Measurements from ENCODE around the gene SH2D3A.
"Not testable (repeated sequence)": the region's sequence is repeated elsewhere in the genome, so short reads cannot be mapped to it uniquely, and the experiment has no call there.

SH2D3A gene

DNA sequence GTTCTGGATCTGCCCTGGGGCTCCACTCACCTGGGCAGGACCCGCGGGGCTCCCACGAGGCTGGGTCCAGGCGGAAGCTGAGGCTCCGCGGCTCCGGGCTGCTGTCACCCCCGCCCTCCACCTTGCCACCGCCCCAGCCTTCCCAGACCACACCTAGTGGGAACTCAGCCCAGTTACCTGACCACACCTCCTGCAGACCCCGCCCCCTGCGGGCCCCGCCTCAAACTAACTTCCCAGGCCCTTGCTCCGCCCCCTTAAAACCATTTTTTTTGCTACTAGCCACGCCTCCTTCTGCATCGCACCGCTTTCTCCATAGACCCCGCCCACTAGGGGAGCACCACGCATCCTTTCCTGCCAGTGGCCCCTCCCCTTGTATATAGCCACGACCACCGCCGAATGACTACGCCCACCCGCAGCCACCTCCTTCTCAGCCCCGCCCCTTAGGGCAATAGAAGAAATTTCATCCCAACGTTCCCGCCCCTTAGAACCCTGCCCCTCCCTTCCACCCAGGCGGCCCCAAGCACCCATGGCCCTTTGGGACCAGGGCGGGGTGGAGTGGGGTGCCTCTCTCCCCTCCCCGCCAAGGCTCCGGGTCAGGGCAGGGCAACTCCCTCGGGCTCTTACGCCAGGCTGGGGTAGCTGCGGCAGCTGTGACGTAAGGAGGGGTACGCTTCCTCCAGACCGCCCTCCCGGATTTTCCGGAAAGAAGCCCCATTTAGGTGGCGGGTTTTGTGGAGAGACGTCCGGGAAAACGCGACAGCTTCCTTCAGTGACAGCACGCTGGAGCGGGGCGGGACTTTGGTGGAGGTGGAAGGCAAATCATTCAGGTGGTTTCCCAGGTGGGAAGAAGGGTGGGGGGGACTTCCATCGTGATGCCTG is at the start of gene SH2D3A:
SH2D3A (minus strand) TSS at position 79 of the 879 bp plus-strand sequence. CDS start 3,687 bp downstream, outside the sequence.
- peak; percentile 30 for DNase-seq

DNA sequence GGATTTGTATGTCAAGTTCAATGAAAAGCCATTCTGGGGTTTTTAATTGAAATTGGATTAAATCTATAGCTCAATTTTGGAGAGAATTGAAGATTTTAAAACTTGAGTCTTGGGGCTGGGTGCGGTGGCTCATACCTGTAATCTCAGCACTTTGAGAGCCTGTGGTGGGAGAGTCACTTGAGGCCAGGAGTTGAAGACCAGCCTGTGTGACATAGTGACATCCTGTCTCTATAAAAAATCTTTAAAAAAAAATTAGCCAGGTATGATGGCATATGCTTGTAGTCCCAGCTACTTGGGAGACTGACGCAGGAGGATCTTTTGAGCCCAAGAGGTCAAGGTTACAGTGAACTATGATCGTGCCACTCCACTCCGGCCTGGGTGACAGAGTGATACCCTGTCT is 46.4 kb upstream of the SH2D3A start:
- DNase-seq = no peak

DNA sequence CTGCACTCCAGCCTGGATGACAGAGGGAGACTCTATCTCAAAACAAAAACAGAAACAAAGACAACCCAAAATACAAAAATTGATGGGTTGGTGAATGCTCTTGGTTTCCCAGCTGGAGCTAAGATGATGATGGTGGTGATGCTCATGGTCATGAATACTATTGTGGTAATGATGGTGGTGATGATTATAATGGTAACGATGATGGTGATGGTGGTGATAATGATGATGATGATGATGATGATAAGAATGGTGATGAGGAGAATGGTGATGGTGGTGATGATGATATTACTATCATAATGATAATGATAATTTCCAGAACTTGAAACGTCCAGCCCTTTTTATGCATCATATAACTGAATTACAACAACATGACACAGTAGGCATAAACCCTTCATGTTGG is 45.4 kb upstream of the SH2D3A start:
- no peak for DNase-seq

DNA sequence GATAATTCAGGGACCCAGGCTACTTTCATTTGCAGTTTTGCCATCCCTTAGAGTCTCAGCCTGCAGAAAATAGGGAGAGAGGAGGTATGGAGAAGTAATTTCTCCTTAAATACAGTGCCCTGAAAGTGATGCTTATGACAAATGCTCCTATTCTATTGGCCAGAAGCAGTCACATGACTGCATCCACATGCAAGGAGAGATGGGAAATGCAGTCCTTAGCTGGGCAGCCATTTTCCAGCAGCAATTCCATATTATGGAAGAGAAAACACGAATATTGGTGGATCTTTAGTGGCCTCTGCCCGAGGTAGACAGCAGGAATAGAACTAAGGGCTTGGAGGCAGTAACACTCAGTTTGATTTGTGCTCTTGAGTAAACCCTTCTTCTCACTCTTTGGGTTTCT is 44.7 kb upstream of the SH2D3A start:
- no peak for DNase-seq

DNA sequence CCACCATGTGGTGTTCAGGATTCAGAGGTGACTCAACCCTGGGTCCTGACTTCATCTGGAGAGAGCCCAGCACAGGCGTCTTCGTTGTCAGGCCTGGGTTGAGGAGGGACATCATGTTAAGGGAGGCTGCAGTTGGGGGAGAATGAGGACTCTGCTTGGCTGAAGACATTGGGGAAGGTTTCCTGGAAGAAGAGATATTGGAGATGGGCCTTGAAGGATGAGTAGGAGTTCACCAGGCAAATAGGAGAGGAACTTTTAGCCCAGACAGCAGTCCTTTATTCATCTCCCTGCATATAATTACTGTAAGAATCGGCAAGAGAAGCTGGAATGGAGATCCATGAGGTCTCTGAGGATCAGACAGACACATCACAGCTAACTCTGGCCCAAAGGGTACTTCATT is 44.1 kb upstream of the SH2D3A start:
- no peak for DNase-seq

DNA sequence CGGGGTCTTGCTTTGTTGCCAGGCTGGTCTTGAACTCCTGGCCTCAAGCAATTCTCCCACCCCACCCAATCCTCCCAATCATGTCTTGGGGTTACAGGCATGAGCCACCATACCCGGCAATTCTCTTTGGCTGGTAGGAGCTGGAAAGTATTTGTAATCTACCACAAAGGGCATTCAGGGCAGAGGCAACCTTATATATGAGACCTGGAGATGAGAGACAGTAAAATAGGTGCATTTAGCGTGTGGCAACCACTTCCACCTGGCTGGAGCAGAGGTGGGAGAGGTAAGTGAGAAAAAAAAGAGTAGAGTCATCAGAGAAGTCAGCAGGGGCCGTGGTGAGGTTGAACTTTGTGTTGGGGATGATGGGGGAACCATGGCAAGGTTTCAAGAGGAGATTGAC is 42.0 kb upstream of the SH2D3A start:
- no peak for DNase-seq

DNA sequence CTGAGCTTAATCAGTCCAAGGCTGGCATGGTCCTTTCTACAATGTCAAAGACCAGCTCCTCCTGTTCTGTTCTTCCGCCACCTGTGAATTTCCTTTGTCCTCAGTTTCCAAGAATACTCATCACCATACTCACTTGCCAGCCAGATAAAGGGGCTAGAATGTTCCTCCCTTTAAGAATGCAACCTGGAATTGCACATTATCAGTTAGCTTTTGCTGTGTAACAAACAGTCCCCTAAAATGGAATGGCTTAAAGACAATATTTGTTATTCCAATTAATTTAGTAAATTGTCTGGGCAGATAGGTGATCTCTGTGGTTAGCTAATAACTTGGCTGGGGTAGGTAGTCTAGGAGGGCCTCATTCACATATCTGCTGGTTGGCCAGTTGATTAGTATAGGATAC is 41.3 kb upstream of the SH2D3A start:
- no peak for DNase-seq

DNA sequence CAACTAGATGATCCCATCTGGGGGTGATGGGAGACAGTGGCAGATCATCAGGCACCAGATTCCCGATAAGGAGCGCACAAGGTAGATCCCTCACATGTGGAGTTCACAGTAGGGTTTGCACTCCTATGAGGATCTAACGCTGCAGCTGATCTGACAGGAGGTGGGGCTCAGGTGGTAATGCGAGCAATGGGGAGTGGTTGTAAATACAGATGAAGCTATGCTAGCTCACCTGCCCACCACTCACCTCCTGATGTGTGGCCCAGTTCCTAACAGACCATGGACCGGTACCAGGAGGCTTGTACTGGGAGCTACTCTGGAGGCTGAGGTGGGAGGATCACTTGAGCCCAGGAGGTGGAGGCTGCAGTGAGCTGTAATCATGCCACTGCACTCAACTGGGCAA is 40.1 kb upstream of the SH2D3A start:
- no peak for DNase-seq

DNA sequence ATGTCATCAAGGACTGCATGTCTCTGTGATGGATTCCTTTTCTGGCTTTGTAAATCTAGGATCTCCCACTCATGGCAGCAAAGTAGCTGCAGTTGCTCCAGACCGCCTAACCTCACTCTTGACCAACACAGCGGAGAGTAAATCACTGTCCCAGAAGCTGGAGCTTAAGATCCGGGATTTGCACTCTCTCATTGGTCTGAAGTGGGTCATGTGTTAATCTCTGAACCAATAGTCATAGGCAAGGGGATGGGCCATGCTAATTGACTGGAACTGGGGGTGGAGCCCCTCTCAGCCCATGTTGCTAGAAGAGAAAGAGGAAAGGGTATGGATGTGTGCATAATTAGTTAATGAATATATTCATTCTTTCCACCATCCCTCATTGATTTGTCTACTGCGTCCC is 39.3 kb upstream of the SH2D3A start:
- DNase-seq = no peak

DNA sequence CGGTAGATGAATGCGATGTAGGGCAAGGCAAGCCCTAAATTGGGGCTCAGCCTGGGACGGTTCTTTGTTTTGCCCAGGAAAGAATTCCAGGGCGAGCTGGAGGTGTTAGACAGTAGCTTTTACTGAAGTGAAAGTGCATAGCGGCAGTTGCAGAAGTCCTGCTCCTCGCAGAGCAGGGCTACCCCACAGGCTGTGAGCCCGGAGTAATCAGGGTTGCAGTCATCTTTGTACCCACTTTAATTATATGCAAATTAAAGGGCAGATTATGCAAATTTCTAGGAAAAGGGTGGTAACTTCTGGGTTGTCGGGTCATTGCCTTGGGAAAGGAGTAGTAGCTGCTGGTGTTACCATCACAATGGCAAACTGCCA is 35.8 kb upstream of the SH2D3A start:
- DNase-seq = no peak

DNA sequence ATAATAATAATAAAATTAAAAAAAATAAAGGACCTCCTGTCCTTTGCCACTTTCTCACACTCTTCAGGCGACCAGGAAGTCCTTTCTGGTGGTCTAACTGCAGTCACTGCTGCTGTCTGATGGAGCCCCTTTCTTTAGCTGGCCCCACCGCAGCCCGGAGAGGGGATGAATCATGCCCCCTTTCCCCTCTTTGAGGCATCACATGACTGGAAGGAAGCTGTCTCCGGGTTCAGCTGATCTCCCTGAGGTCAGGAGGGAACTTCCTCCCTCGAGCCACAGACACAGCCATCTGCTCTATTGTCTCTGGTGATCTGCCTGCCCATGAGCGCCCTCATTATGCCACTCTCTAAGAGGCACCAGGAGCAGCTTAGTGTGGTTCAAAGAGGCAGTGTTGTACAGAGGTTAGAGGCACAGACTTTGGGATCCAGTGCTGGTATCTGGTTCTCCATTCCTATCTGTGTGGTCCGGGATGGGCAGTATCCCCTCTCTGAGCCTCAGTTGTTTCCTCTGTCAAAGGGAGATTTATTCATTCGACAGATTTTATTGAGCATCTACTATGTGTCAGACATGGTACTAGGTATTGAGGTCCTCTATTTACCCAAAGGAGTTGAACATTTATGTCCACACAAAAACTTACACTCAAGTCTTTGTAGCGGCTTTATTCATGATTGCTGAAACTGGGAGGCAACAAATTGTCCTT is 35.3 kb upstream of the SH2D3A start:
- DNase-seq = peak; percentile 92

DNA sequence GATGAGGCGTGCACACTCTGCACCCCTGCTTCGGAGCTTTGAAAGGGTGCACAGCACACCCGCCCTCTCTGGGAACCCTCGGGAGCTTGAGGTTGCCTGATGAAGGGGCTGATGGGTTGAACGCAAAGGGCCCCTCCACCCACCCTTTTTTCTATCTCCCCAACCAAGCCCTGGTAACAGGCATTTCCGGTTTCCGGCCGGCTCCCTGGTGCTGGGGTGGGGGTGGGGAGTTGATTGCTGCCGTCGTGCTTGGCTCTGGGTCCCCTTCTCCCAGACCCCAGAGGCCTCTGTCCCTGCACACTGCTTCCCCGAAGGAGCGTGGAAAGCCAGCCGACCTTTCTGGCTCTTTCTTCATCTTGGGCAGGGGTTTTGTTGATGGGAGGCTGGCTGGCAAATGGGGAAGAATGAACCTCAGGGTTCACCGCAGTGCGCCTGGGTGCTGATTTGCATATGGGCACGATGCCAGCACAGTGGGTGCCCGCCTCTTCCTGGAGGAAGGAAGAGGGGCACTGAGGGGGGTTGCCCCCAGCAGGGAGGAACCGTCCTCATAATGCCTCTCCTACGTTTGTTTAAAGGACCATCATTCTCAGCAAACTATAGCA is 34.4 kb upstream of the SH2D3A start:
- peak; percentile 92 for DNase-seq

DNA sequence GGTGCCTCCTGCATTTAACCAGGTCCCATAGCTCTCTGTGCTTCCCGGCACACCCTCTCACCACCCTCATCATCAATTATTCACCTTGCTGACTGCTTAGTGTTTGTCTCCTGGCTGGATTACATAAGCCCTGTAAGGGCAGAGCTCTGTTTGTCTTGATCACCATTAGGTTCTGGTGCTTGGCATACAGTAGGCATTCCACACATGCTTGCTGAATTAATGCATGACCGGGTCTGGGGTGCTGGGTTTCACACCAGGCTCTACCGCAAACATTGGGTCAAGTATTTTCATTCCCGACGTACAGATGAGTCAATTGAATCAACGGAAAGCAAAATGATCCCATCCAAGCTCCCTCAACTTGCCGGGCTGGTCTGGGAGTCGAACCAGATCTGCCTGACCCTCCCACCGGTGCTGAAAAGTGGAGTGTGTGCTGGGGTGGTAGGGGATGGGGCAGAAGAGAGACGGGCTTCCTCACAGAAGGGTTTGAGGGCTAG is 33.8 kb upstream of the SH2D3A start:
- DNase-seq = no peak

DNA sequence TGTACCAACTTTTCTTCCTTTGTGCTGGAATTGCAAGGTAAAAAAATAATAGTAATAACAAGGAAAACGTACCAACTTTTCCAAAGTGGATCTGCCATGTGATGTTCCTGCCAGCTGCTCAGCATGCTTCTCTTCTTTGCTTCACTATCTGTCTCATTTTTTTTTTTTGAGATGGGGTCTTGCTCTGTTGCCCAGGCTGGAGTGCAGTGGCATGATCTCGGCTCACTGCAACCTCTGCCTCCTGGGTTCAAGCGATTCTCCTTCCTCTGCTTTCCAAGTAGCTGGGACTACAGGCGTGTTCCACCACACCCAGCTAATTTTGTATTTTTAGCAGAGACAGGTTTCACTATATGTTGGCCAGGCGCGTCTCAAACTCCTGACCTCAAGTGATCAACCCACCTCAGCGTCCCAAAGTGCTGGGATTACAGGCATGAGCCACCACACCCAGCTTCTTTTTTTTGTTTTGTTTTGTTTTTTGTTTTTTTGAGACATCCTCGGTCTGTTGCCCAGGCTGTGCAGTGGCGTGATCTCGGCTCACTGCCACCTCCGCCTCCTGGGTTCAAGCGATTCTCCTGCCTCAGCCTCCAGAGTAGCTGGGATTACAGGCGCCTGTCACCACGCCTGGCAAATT is 33.0 kb upstream of the SH2D3A start:
- DNase-seq = not testable (repeated sequence)

DNA sequence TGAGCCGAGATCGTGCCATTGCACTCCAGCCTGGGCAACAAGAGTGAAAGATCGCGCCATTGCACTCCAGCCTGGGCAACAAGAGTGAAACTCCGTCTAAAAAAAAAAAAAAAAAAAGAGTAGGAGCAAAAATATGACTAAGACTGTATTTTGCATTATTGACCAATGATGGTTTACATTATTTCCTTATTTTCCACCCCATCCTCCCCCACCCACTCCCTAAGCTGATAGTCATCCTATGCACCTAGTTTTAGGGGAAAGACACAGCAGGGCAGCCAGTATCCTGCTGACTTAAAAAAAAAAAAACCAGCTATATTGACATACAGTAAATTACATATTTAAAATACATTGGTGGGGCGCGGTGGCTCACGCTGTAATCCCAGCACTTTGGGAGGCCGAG is 30.4 kb upstream of the SH2D3A start:
- DNase-seq = no peak

DNA sequence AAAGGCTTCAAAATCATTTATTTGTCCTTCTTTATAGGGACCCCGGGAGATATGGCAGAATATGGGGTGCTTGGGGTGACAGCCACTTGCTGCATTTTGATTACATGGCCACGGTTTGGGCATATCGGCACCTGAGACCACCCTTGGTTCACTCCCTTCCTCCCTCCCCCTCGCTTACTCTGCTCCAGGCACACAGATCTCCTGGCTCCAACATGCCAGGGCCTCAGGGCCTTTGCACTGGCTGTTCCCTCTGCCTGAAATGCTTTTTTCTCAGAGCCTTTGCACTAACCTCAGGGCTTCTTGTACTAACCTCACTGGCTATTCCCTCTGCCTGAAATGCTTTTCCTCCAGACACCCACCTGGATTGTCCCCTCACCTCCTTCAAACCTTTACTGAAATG is 29.0 kb upstream of the SH2D3A start:
- DNase-seq = no peak

DNA sequence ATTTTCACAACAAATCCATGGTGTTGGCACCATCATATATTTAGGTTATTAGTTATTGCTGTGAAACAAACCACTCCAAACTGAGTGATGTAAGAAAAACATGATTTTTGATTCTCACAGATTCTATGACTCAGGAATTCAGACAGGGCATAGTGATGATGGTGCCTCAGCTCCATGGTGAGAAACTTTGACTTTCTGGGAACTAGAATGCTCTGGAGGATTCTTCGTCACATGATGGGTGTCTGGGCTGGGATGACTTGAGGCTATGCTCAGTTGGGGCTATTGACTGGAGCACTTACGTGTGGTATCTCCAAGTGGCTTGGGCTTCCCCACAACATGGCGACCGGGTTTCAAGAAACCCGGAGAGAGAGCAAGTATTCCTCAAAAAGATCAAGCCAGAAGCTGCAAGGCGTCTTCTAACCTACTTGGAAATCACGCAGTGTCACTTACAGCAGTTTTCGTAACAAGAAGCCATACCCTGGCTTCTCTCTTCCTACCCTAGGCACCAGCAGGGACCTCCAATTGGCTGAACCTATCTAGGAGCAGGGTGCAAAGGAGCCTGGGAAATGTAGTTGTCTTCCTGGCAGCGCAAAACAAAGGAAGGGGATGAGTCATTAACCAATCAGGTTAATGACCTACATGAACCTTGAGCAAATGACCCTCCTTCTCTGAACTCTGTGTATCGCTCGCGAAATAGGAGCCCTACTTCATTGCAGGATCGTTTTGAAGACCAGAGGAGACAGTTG is 27.6 kb upstream of the SH2D3A start:
- no peak for DNase-seq

DNA sequence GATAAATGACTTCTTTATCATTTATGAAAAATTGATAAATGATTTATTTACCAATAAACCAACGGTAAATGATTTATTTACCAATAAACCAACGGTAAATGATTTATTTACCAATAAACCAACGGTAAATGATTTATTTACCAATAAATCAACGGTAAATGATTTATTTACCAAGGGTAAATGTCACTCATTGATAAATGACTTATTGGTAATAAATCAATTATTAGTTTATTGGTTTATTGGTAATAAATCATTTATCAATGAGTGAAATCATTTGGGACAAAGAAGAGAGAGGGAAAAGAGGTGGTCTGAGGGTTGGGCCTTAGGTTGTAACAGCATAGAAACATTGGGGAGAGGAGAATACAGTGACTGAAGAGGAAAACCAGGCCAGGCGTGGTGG is 26.7 kb upstream of the SH2D3A start:
- no peak for DNase-seq

DNA sequence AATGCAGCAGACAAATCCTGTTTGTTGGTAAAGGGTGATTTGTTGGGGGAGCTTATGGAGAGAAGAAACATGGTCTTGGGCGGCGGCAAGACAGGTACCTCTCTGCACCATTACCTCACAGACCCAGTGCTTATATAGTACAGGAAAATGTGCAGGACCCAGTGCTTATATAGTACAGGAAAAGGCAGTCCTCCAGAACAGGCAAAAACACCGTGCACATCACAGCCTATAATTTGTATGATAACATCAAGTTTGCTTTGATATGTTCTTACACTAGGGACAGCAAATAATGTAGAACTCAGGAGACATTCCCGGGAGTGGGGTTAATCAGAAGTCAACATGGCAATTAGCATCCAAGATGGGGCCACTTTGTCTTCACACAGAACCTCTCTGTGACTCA is 26.2 kb upstream of the SH2D3A start:
- DNase-seq = no peak

DNA sequence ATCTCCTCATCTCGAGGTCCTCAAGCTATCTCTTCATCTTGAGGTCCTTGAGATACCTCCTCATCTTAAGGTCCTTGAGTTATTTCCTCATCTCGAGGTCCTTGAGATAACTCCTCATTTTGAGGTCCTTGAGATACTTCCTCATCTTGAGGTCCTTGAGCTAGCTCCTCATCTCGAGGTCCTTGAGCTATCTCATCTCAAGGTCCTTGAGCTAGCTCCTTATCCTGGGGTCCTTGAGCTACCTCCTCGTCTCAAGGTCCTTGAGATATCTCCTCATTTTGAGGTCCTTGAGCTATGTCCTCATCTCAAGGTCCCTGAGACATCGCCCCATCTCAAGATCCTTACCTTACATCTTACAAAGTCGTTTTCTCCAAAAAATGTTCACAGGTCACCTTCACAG is 24.0 kb upstream of the SH2D3A start:
- no peak for DNase-seq

DNA sequence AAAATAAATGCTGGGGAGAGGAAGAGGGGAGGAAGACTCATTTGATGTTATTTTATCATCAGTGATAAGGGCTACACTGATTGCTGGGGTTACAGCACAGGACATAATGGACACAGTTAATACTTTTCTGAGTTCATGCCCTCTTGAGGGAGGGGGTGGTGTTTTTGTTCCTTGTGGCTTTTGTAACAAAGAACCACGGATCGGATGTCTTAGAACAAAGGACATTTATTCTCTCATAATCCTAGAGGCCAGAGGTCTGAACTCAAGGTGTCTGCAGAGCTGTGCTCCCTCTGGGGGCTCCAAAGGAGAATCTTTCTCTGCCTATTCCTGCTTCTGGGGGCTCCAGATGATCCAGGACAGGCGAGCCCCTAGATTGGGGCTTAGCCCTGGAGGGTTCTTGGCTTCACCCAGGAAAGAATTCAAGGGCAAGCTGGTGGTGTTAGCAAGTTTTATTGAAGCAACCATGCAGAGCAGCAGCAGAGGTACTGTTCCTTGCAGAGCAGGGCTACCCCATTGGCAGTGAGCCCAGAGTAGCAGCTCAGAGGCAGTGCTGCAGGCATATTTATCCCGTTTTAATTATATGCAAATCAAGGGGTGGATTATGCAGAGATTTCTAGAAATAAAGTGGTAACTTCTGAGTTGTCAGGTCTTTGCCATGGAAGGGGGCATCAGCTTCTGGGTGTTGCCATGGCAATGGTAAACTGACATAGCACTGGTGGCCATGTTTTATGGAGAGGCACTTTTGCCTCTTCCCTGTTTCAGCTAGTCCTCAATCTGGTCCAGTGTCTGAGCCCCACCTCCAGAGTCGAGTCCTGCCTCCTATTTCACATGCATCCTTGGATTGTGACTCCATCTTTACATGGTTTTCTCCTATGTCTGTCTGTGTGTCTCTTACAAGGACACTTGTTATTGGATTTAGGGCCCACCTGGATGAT is 23.2 kb upstream of the SH2D3A start:
- DNase-seq = no peak

DNA sequence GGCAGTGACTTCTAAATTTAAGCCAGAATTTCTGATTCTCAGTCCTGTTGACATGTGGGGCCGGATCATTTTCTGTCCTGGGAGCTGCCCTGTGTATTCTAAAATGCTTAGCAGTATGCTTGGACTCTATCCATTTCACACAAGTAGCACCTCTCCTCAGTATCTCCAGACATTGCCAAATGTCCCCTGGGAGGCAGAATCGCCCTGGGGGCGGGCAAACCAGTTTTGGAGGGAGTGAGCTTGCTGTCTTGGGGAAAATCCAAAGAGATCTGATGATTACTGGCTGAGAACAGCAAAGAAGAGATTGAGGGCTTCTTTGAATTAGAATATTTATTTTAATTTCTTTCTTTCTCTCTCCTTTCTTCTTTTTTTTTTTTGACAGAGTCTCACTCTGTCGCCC is 21.7 kb upstream of the SH2D3A start:
- DNase-seq = no peak

Measured in GF-D8 (cell line).